ENCODE measurements around the gene MB21D2. TPM values are rescaled to one million over a fixed set of nuclear protein-coding genes. Genes with fewer than 3 reads are reported as not detected.

The MB21D2 gene
- total RNA-seq, 1 experiment from 2014 or later, result 19.7 TPM

GRCh38 chr3:192929146-192929545 is 11.5 kb upstream of the MB21D2 start (continued):
- TF ChIP-seq ERG (CRISPR knock-in tag; IDR thresholded peaks at IDR 0.05), result no peak
- TF ChIP-seq ZNF281 (CRISPR knock-in tag; IDR thresholded peaks at IDR 0.05), result no peak
- TF ChIP-seq ZNF671 (CRISPR knock-in tag; IDR thresholded peaks at IDR 0.05), result no peak
- no peak for TF ChIP-seq ATF1 (CRISPR knock-in tag; IDR thresholded peaks at IDR 0.05)
- no peak for TF ChIP-seq TP53 (CRISPR knock-in tag; IDR thresholded peaks at IDR 0.05)
- TF ChIP-seq ZNF121 (CRISPR knock-in tag; IDR thresholded peaks at IDR 0.05), result no peak
- no peak for TF ChIP-seq NFYB (CRISPR knock-in tag; conservative IDR thresholded peaks at IDR 0.05; ENCODE audit: low read depth)
- TF ChIP-seq PRDM15 (CRISPR knock-in tag; IDR thresholded peaks at IDR 0.05), result no peak
- TF ChIP-seq CTCF (IDR thresholded peaks at IDR 0.05), result no peak
- TF ChIP-seq NFATC4 (CRISPR knock-in tag; IDR thresholded peaks at IDR 0.05), result no peak
- no peak for TF ChIP-seq CBFB (CRISPR knock-in tag; IDR thresholded peaks at IDR 0.05; ENCODE audit: low read depth)

- no peaks in the 10 kb centered on the region for H3K9me3 Mint-ChIP-seq
- ChIA-PET CTCF (no interaction called here), POLR2A (no interaction called here)
- ATAC-seq, result no peak
- DNase-seq (ENCODE audit: low spot score), result no peak
- no peaks in the 10 kb centered on the region for H3K36me3 Mint-ChIP-seq
- H3K27ac Mint-ChIP-seq, result no peak overlapping the region
- no peaks in the 10 kb centered on the region for H3K27me3 Mint-ChIP-seq (ENCODE audit: low read depth)
- H3K4me1 Mint-ChIP-seq, result peaks cover 17% of the 10 kb centered on the region
- H3K4me3 Mint-ChIP-seq, result no peak overlapping the region
- TF ChIP-seq ATF2 (CRISPR knock-in tag; IDR thresholded peaks at IDR 0.05; ENCODE audit: borderline replicate concordance, low read depth), result no peak
- TF ChIP-seq E2F5 (CRISPR knock-in tag; IDR thresholded peaks at IDR 0.05), result no peak
- no peak for TF ChIP-seq SMAD3 (CRISPR knock-in tag; IDR thresholded peaks at IDR 0.05; ENCODE audit: borderline replicate concordance)
- TF ChIP-seq ZNF317 (CRISPR knock-in tag; IDR thresholded peaks at IDR 0.05; ENCODE audit: borderline replicate concordance, low read depth), result no peak
- TF ChIP-seq GTF2I (CRISPR knock-in tag; conservative IDR thresholded peaks at IDR 0.05), result no peak
- TF ChIP-seq ZNF512 (CRISPR knock-in tag; IDR thresholded peaks at IDR 0.05; ENCODE audit: borderline replicate concordance), result no peak
Measured at GRCh38 chr3:192928720-192929119, 11.1 kb upstream of the MB21D2 start.

Data from WTC11 (cell line).